Right atrium auricular region (tissue), 2 donors: ENCODE results near the gene ZBTB38. TPM values are rescaled to one million over a fixed set of nuclear protein-coding genes. Genes with fewer than 3 reads are reported as not detected.
A peak's percentile ranks its signal among the peaks of the same experiment; 100 is the strongest.

Experiments
- DNase-seq: peaks from one replicate; pipeline ENCODE4 v3.0.0-alpha.2; 2019; ENCODE audit warnings: low spot score
- H3K27ac ChIP-seq, 2 donors: fragments of 200-600 bp; sonication (generic); 1 replicate in 1 of 2; 2 replicates in 1 of 2; pipeline ENCODE4 v1.5.1; 2016 to 2019
- H3K27me3 ChIP-seq, 2 donors: fragments of 200-600 bp; sonication (generic); one replicate each; pipeline versions ENCODE4 v1.5.1 to v1.6.0; 2017 to 2019
- H3K36me3 ChIP-seq: fragments of 200-600 bp; sonication (generic); one replicate; pipeline ENCODE4 v1.5.1; 2016
- H3K4me1 ChIP-seq, 2 donors: fragments of 200-600 bp; sonication (generic); one replicate each; pipeline versions ENCODE4 v1.5.1 to v1.6.0; 2017 to 2019
- H3K4me3 ChIP-seq, 2 donors: fragments of 200-600 bp; sonication (generic); 1 replicate in 1 of 2; 2 replicates in 1 of 2; pipeline ENCODE4 v1.5.1; 2017 to 2019; ENCODE audit warnings: mild to moderate bottlenecking in 1 of 2, moderate library complexity in 1 of 2
- H3K9me3 ChIP-seq, 2 donors: fragments of 200-600 bp; sonication (generic); one replicate each; pipeline ENCODE4 v1.5.1; 2019
- total RNA-seq, 2 donors: library from RNA; depleted of rRNA; stranded (reverse); fragments of >200 nt; gene quantifications; one replicate each; pipeline ENCODE4 v1.1.0, GENCODE V29; 2016
- TF ChIP-seq, protein P1 (sequence below), 2 donors: fragments of 200-600 bp; sonication (generic); IDR thresholded peaks; one replicate each; pipeline ENCODE4 v1.5.1; 2019; ENCODE audit warnings: antibody characterized with exemption in 2 of 2

The ZBTB38 gene
- total RNA-seq, 2 donors from 2014 or later = 120 to 127 TPM

DNA sequence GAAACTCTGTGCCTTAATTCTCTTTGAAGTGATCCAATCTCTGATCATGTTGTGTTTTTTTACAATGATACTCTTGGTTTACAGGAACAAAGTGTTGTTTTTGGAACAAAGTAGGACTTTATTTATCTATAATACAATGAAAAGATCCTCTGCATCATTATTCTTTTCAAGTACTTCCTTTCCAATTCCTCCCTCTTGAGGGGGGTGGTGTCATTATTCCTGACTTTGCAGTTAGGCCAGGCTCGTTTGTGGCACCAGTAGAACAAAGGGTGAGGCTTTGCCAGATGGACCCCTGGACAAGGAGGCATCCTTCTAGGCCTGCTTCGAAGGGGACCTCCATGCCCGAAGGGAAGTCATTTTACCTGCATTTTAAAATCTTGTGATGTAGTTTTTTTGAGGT lies 41.7 kb upstream of the ZBTB38 start:
- Histone ChIP-seq H3K4me3 (no peak overlapping the region), H3K4me1 (no peaks in the 10 kb centered on the region), H3K9me3 (no peaks in the 10 kb centered on the region), H3K27me3 (no peaks in the 10 kb centered on the region), H3K27ac (no peak overlapping the region), H3K36me3 (no peaks in the 10 kb centered on the region)
- TF ChIP-seq, protein P1, sequence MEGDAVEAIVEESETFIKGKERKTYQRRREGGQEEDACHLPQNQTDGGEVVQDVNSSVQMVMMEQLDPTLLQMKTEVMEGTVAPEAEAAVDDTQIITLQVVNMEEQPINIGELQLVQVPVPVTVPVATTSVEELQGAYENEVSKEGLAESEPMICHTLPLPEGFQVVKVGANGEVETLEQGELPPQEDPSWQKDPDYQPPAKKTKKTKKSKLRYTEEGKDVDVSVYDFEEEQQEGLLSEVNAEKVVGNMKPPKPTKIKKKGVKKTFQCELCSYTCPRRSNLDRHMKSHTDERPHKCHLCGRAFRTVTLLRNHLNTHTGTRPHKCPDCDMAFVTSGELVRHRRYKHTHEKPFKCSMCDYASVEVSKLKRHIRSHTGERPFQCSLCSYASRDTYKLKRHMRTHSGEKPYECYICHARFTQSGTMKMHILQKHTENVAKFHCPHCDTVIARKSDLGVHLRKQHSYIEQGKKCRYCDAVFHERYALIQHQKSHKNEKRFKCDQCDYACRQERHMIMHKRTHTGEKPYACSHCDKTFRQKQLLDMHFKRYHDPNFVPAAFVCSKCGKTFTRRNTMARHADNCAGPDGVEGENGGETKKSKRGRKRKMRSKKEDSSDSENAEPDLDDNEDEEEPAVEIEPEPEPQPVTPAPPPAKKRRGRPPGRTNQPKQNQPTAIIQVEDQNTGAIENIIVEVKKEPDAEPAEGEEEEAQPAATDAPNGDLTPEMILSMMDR (IDR thresholded peaks at IDR 0.05) = no peak
- no peak for DNase-seq

DNA sequence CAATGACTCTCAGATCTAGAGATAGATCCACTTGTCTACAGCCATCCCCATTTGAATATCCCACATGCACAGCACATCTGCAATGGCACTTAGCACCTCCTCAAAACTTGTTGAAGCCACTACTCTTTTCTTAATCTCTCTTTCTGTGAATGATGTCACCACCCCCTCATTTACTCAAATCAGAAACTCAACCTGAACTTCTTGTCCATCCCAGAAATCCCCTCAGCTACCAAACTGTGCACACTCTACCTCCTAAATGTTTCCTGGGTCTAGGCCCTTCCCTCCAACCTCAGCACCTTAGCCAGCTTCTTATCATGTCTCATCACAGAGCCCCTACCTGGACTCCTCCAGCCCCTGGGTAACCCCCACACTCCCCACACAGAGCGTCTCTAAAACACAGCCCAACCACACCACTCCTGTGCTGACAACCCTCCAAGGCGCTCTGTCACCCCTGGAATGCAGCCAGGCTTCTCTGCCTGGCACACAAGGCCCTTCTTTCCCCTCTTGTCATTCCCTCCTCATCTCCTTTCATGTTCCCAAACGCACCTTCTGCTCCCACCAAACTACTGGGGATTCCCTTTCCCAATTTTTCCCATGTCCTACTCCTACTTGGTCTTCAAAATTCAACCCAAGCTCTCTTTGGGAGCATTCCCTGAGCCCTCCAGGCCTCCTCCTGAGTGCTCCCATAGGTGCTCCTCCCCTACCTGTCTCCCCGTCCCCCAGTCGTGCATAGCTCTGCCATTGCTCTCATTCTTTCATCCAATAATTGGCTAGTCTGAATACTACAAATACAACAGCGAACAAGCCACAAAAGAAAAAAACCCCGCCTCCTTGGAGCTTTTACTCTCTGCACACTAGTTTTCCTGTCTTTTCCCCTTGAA lies 39.8 kb upstream of the ZBTB38 start:
- Histone ChIP-seq H3K27ac (no peak overlapping the region), H3K4me1 (peaks cover 0 to 8% of the 10 kb centered on the region in 2 donors), H3K27me3 (no peaks in the 10 kb centered on the region), H3K36me3 (no peaks in the 10 kb centered on the region), H3K4me3 (no peak overlapping the region), H3K9me3 (no peaks in the 10 kb centered on the region)
- no peak for DNase-seq
- TF ChIP-seq, protein P1 (IDR thresholded peaks at IDR 0.05) = no peak

DNA sequence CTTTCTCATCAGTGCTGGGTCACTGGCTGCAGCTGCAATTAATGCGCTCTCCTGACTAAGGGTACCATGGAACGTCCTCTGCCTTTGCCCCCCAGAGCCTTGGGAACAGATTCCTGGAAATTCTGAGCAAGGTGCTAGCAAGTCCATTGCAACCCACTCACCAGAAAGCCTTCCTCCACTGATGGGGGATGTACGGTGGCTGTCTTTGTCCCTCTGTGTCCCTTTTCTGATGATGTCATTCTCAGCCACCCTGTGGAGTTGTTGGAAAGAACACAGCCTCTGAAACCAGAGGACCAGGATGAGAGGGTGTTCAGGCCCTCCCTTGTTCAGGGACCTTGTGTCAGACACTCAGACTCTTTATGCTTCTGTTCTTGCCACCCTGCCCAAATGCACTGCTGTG lies 38.1 kb upstream of the ZBTB38 start:
- TF ChIP-seq, protein P1 (IDR thresholded peaks at IDR 0.05) = no peak
- Histone ChIP-seq H3K27ac (no peak overlapping the region), H3K9me3 (no peaks in the 10 kb centered on the region), H3K27me3 (no peaks in the 10 kb centered on the region), H3K4me3 (no peak overlapping the region), H3K4me1 (peaks cover 0 to 8% of the 10 kb centered on the region in 2 donors), H3K36me3 (no peaks in the 10 kb centered on the region)
- no peak for DNase-seq

DNA sequence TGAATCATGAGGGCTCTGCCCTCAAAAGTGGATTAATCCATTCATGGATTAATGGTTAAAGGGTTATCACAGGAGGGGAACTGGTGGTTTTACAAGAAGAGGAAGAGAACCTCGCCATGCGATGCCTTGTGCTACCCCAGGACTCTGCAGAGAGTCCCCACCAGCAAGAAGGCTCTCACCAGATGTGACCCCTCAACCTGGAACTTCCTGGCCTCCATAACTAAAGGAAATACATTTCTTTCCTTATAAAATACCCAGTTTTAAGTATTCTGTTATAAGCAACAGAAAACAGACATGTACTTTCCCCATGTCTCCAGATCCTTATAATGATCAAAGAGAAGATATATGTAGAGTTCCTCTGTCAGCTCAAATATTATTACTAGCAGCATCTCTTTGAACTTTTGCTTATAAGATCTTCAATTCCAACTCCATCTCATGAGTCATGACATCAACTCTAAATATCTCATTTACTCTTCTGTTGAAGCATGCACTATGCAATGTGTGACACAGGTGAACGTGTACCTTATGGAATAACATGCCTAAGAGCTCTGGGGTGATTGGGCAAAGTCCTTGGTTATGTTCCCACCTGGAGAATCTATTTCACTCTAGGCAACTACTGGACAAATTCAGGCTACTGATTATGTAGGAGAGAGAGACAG lies 37.5 kb upstream of the ZBTB38 start:
- Histone ChIP-seq H3K4me3 (no peak overlapping the region), H3K27me3 (no peaks in the 10 kb centered on the region), H3K9me3 (no peaks in the 10 kb centered on the region), H3K36me3 (no peaks in the 10 kb centered on the region), H3K27ac (peak overlapping the region; percentile 9 to 72), H3K4me1 (peaks cover 0 to 8% of the 10 kb centered on the region in 2 donors)
- no peak for DNase-seq
- TF ChIP-seq, protein P1 (IDR thresholded peaks at IDR 0.05) = no peak

DNA sequence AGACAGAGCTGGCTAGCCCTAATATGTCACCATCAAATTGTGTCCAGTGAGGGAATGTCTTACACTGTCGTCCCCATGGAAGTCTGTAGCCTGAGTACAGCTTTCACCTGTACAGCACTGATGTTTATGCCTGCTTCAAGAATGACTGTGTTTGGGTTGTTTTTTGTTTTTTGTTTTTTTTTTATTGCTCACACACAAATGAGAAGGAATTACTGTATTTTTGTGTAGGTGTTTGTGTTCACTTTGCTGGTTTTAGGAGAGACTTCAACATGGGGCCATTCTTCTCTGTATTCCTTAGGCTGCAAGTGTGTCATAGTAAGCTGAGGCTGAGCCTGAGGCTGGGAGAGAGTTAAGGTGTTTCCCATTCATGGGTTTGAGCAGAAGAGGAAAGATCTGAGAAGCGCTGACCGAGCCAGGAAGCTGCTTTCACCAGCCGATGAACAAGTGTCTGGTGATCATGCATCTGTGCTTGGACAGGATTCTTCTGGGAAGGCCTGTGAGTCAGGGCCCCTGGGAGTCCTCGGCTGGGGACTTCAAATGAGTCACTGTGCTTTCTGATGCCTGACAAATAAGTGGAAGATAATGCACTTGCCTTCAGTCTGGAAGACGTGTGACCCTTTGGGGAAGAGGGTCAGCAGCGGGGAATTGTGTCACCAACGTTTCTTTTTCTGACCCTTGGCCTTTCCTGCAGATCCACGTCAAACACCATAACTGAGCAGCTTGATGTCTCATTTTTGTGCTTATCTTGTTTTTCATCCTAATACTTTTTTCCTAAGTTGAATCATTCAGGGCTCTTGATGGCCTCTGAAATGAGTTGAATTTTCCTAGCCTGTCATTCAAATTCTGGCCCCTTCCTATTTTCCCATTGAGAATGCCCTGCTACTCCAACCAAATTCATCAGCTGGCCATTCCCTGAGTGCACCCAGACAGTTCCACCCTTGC lies 36.7 kb upstream of the ZBTB38 start:
- no peak overlapping the region for H3K4me3 ChIP-seq
- no peaks in the 10 kb centered on the region for H3K36me3 ChIP-seq
- peaks cover 0 to 8% of the 10 kb centered on the region in 2 donors for H3K4me1 ChIP-seq
- H3K27ac ChIP-seq = peak overlapping the region; percentile 76 to 81
- no peaks in the 10 kb centered on the region for H3K27me3 ChIP-seq
- DNase-seq = peak; percentile 88
- TF ChIP-seq, protein P1 (IDR thresholded peaks at IDR 0.05) = no peak
- H3K9me3 ChIP-seq = no peaks in the 10 kb centered on the region
